CD4-positive, alpha-beta T cell treated with Interleukin-4 for 4 hours (primary cell): Measurements from ENCODE around the gene PLTP.
"Not testable (repeated sequence)": the region's sequence is repeated elsewhere in the genome, so short reads cannot be mapped to it uniquely, and the experiment has no call there.

Source experiments
- DNase-seq: peaks from one replicate; pipeline ENCODE4 v3.0.0-alpha.2; 2020

PLTP gene

GRCh38 chr20:45944151-45944964 lies 32.4 kb upstream of the PLTP start:
- DNase-seq, result peak; percentile 51

GRCh38 chr20:45943613-45944012 lies 31.7 kb upstream of the PLTP start:
- no peak for DNase-seq

GRCh38 chr20:45940469-45940868 lies 28.5 kb upstream of the PLTP start:
- no peak for DNase-seq

- DNase-seq, result no peak
Observed at GRCh38 chr20:45940053-45940452, 28.1 kb upstream of the PLTP start.

- no peak for DNase-seq
Observed at GRCh38 chr20:45938727-45939438, 26.9 kb upstream of the PLTP start.

- peak; percentile 31 for DNase-seq
Observed at GRCh38 chr20:45937765-45938164, 25.8 kb upstream of the PLTP start.

GRCh38 chr20:45935416-45936046 lies 23.6 kb upstream of the PLTP start:
- peak; percentile 53 for DNase-seq

- DNase-seq, result peak; percentile 97
Observed at GRCh38 chr20:45934586-45935415, 22.8 kb upstream of the PLTP start, which contains the start of gene PCIF1. Gene PCIF1 (plus strand): TSS chr20:45934683. CDS start chr20:45939000, 4,317 bp downstream.

- DNase-seq, result no peak
Observed at GRCh38 chr20:45934046-45934585, 22.2 kb upstream of the PLTP start.

GRCh38 chr20:45933266-45934045 lies 21.5 kb upstream of the PLTP start:
- DNase-seq, result peak; percentile 65

GRCh38 chr20:45931680-45932079 lies 19.7 kb upstream of the PLTP start:
- DNase-seq, result not testable (repeated sequence)

- no peak for DNase-seq
Observed at GRCh38 chr20:45927071-45927878, 15.3 kb upstream of the PLTP start.

GRCh38 chr20:45926731-45927070 lies 14.7 kb upstream of the PLTP start:
- DNase-seq, result no peak

GRCh38 chr20:45925821-45926506 lies 14.0 kb upstream of the PLTP start:
- DNase-seq, result no peak

GRCh38 chr20:45924391-45925261 lies 12.7 kb upstream of the PLTP start:
- DNase-seq, result no peak

GRCh38 chr20:45921337-45922189 lies 9.6 kb upstream of the PLTP start:
- no peak for DNase-seq

GRCh38 chr20:45920462-45921336 lies 8.7 kb upstream of the PLTP start:
- no peak for DNase-seq
